Measurements from ENCODE around the gene GMIP.
A peak's percentile ranks its signal among the peaks of the same experiment; 100 is the strongest.
"Not testable (repeated sequence)": the region's sequence is repeated elsewhere in the genome, so short reads cannot be mapped to it uniquely, and the experiment has no call there.

Gene GMIP

GRCh38 chr19:19602136-19602712, 41.2 kb downstream of the GMIP start:
- no peak for DNase-seq

- no peak for DNase-seq
Observed at GRCh38 chr19:19600793-19601330, 42.6 kb downstream of the GMIP start.

GRCh38 chr19:19598728-19599451, 44.6 kb downstream of the GMIP start:
- not testable (repeated sequence) for DNase-seq

GRCh38 chr19:19597809-19598306, 45.6 kb downstream of the GMIP start:
- DNase-seq = no peak

DNA sequence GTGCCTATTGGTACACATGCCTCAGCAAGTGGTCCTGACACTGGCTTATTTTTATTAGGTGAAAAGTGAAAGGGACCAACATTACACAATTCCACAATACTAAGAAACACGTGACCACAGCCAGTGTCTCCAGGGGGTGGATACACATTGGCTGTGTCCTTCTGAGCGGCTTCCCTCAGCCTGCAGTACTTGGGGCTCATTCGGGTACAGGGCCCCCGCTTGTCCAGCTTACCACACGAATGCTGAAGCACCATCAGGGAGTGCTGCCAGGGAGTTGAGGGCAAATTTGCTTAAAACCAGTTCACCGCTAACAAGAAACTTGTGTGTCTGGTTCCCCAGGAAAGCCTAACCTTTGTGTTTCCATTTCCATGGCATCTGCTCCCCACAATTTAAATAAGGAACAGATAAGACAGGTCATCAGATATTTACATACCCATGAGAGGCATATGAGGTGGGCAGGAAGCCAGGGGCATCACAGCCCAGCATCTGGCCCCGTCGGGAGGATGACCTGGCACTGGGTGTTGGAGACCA, 48.2 kb downstream of the GMIP start:
- DNase-seq = peak; percentile 33

- DNase-seq = peak; percentile 82
Observed at GRCh38 chr19:19594381-19594780, 49.1 kb downstream of the GMIP start.

GRCh38 chr19:19592690-19593089, 50.8 kb downstream of the GMIP start:
- DNase-seq = no peak

DNA sequence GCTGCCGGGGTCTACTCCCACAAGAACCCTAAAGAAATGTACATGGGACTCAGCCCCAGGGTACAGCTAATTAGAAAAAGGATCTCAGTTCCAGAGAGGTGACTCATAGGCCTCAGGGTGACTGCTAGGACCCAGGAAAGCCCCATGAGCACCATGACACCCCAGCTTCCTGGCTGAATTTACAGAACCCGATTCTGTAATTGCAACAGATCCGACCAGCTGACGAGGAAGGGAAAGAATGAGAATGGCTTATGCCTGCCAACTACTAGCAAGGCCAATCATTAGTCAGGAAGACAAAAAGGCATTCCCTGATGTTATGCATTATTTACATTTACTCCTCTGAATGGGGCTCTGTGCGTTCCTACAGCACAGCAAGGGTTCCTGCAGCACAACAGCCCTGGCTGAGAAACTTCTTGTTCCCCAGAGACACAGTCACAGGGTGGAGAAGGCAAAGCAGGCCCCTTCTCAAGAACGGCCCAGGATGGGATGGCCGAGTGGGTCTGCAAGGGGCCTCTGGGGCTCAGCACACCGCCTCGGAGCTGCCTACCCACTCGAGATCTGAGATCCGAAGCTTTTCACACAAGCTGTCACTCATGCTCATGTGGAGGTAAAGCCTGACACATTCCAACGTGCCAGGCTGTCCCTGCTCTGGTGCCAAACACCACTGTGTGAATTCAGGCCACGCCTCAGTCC, 52.2 kb downstream of the GMIP start:
- no peak for DNase-seq

- no peak for DNase-seq
Observed at GRCh38 chr19:19588546-19588945, 54.9 kb downstream of the GMIP start.

DNA sequence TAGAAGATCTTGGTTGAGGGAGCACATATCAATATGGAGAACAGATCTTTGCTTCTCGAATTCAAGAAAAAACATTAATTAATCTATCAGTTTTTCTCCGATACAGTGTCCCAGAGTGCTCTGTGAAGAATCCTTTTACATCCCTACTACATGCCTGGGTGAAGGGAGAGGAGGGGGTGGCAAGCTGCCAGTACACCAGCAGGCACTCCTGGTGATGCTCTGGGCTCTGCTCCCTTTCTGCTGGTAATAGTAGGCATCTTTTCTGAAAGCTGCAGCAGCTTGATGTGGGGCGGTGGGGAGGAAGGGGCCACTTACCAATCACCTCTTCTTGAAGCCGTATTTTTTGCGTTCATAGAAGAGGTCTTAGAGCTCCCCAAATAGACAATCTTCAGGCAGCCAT, 55.7 kb downstream of the GMIP start:
- peak; percentile 80 for DNase-seq

DNA sequence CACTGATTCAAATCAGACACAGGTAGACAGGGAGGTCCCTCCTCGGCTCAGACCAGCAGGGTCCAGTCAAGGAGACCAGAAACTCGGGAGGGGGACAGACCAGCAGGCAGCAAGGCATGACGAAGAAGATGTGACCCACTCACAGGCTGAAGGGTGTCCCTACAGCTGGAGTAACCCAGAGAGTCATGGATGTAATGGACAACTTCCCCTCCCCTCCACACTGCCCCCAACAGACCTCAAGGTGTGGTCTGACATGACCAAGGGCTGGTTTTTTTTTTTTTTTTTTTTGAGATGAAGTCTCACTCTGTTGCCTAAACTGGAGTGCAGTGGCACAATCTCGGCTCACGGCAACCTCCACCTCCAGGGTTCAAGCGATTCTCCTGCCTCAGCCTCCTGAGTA, 59.1 kb downstream of the GMIP start:
- no peak for DNase-seq

- no peak for DNase-seq
Observed at GRCh38 chr19:19582471-19582870, 61.0 kb downstream of the GMIP start.

DNA sequence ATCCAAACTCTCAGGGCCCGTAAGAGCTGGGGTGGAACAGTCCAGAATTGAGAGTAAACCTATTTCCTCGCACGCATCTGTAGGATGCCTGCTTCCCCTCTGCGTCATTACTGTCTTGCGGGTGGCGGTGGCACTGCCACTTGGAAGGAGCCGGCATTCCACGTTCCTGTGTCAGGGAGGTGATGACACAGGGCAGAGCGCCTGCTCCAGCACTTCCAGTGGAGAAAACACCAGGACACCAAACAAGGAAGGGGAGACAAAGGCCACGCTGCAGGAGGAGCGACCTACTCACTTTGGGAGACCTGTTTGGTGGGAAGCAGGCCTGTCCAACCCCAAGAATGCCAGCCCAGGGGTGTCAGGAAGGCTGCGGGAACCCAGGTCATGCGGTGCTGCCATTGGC, 62.1 kb downstream of the GMIP start:
- no peak for DNase-seq

GRCh38 chr19:19580418-19580817, 63.0 kb downstream of the GMIP start:
- DNase-seq = no peak

- no peak for DNase-seq
Observed at GRCh38 chr19:19579533-19580361, 63.7 kb downstream of the GMIP start.
